GM18867 (cell line): ENCODE results near the gene HLCS.

ENCODE experiments used
- ATAC-seq: cut with Tn5 transposase; IDR thresholded peaks from one replicate; pipeline ENCODE4 v1.9.1; 2021; ENCODE audit warnings: mild to moderate bottlenecking, moderate library complexity; ENCODE audit not compliant: unreplicated experiment

HLCS gene

GRCh38 chr21:36749935-36750575 lies 216.4 kb downstream of the HLCS start:
- no peak for ATAC-seq

- no peak for ATAC-seq
Observed at GRCh38 chr21:36747815-36748383, 218.6 kb downstream of the HLCS start.

GRCh38 chr21:36747041-36747814 lies 219.2 kb downstream of the HLCS start:
- ATAC-seq: no peak

- ATAC-seq: no peak
Observed at GRCh38 chr21:36745459-36745858, 221.0 kb downstream of the HLCS start.

- no peak for ATAC-seq
Observed at GRCh38 chr21:36744560-36745231, 221.8 kb downstream of the HLCS start.

- ATAC-seq: no peak
Observed at GRCh38 chr21:36744190-36744559, 222.3 kb downstream of the HLCS start.

- no peak for ATAC-seq
Observed at GRCh38 chr21:36743446-36743845, 223.0 kb downstream of the HLCS start.

- no peak for ATAC-seq
Observed at GRCh38 chr21:36743008-36743407, 223.5 kb downstream of the HLCS start.

GRCh38 chr21:36741506-36741905 lies 225.0 kb downstream of the HLCS start:
- ATAC-seq: no peak

- no peak for ATAC-seq
Observed at GRCh38 chr21:36738489-36739126, 227.9 kb downstream of the HLCS start.

GRCh38 chr21:36735724-36736320 lies 230.6 kb downstream of the HLCS start:
- no peak for ATAC-seq

- no peak for ATAC-seq
Observed at GRCh38 chr21:36735201-36735515, 231.3 kb downstream of the HLCS start.

- no peak for ATAC-seq
Observed at GRCh38 chr21:36734367-36735200, 231.9 kb downstream of the HLCS start.

- no peak for ATAC-seq
Observed at GRCh38 chr21:36733857-36734256, 232.6 kb downstream of the HLCS start.

GRCh38 chr21:36732761-36733160 lies 233.7 kb downstream of the HLCS start:
- no peak for ATAC-seq

GRCh38 chr21:36732217-36732616 lies 234.3 kb downstream of the HLCS start:
- ATAC-seq: no peak

GRCh38 chr21:36730291-36731281 lies 235.9 kb downstream of the HLCS start:
- no peak for ATAC-seq

- ATAC-seq: no peak
Observed at GRCh38 chr21:36729310-36729970, 237.0 kb downstream of the HLCS start.
